ENCODE data around the gene ZBTB16.

Gene ZBTB16

GRCh38 chr11:114270531-114271270 is 211.2 kb downstream of the ZBTB16 start:
- no peak for DNase-seq

GRCh38 chr11:114271316-114271715 is 211.8 kb downstream of the ZBTB16 start:
- no peak for DNase-seq

GRCh38 chr11:114272311-114272710 is 212.8 kb downstream of the ZBTB16 start:
- DNase-seq: no peak

- DNase-seq: no peak
These were observed 213.6 kb downstream of the ZBTB16 start for GRCh38 chr11:114273071-114273470.

GRCh38 chr11:114273890-114274635 is 214.6 kb downstream of the ZBTB16 start:
- no peak for DNase-seq

GRCh38 chr11:114274637-114275036 is 215.1 kb downstream of the ZBTB16 start:
- no peak for DNase-seq

- no peak for DNase-seq
These were observed 215.8 kb downstream of the ZBTB16 start for GRCh38 chr11:114275280-114275679.

- no peak for DNase-seq
These were observed 216.6 kb downstream of the ZBTB16 start for GRCh38 chr11:114276077-114276476.

GRCh38 chr11:114277637-114278341 is 218.3 kb downstream of the ZBTB16 start:
- DNase-seq: no peak

- no peak for DNase-seq
These were observed 219.0 kb downstream of the ZBTB16 start for GRCh38 chr11:114278342-114279065.

- no peak for DNase-seq
These were observed 220.5 kb downstream of the ZBTB16 start for GRCh38 chr11:114279792-114280546.

GRCh38 chr11:114280696-114281095 is 221.2 kb downstream of the ZBTB16 start:
- DNase-seq: no peak

- no peak for DNase-seq
These were observed 222.0 kb downstream of the ZBTB16 start for GRCh38 chr11:114281388-114281956.

- no peak for DNase-seq
These were observed 223.0 kb downstream of the ZBTB16 start for GRCh38 chr11:114282488-114282887.

- DNase-seq: no peak
These were observed 223.9 kb downstream of the ZBTB16 start for GRCh38 chr11:114283422-114283821.

- DNase-seq: no peak
These were observed 224.5 kb downstream of the ZBTB16 start for GRCh38 chr11:114284021-114284420.

GRCh38 chr11:114284914-114285313 is 225.4 kb downstream of the ZBTB16 start:
- no peak for DNase-seq

GRCh38 chr11:114285599-114285998 is 226.1 kb downstream of the ZBTB16 start:
- DNase-seq: no peak

GRCh38 chr11:114286229-114286628 is 226.7 kb downstream of the ZBTB16 start:
- DNase-seq: no peak

- no peak for DNase-seq
These were observed 227.6 kb downstream of the ZBTB16 start for GRCh38 chr11:114287154-114287553.

GRCh38 chr11:114288136-114288535 is 228.6 kb downstream of the ZBTB16 start:
- no peak for DNase-seq

- no peak for DNase-seq
These were observed 230.3 kb downstream of the ZBTB16 start for GRCh38 chr11:114289779-114290178.
